H1 (cell line): Measurements from ENCODE around the gene KIR2DL1. TPM values are rescaled to one million over a fixed set of nuclear protein-coding genes. Genes with fewer than 3 reads are reported as not detected.

Experiments used
- CTCF ChIA-PET: fragments of 300-600 bp; sonication (Branson Sonifier 250); formaldehyde crosslinking; loops from one replicate; lab custom pipeline; 2021; ENCODE audit not compliant: partially characterized antibody; lab: Charles Lee
- POLR2A ChIA-PET: fragments of 300-600 bp; sonication (Branson Sonifier 250); formaldehyde crosslinking; loops from one replicate; lab custom pipeline; 2021; ENCODE audit warnings: inconsistent platforms; ENCODE audit not compliant: partially characterized antibody; lab: Charles Lee
- DNase-seq, 2 experiments: peaks; one replicate each; pipeline versions ENCODE4 v3.0.0 to v3.0.0-alpha.2; 2010 to 2022; ENCODE audit warnings: low spot score in 2 of 2, low read depth in 1 of 2, mixed read lengths in 1 of 2
- FAIRE-seq: peaks from 2 replicates; lab custom pipeline; 2011; peaks lifted over from hg19 to GRCh38; lab: Jason Lieb, UNC
- H2AFZ ChIP-seq: 2 replicates; pipeline ENCODE4 v1.8.1; 2012; ENCODE audit warnings: low read length, inconsistent platforms
- H2AK5ac ChIP-seq: 2 replicates; pipeline ENCODE4 v1.6.1; 2013; ENCODE audit warnings: low read depth, low read length
- H2BK120ac ChIP-seq: replicated peaks from 2 replicates; pipeline ENCODE3; 2013; ENCODE audit warnings: low read depth, low read length, inconsistent platforms
- H2BK12ac ChIP-seq: 2 replicates; pipeline ENCODE4 v1.6.1; 2013; ENCODE audit warnings: low read depth, low read length
- H2BK15ac ChIP-seq: 2 replicates; pipeline ENCODE4 v1.6.1; 2013; ENCODE audit warnings: low read length
- H2BK20ac ChIP-seq: 2 replicates; pipeline ENCODE4 v1.6.1; 2013; ENCODE audit warnings: low read length
- H2BK5ac ChIP-seq: 2 replicates; pipeline ENCODE4 v1.6.1; 2013; ENCODE audit warnings: low read depth, low read length
- H3K14ac ChIP-seq: 2 replicates; pipeline ENCODE4 v1.6.1; 2013; ENCODE audit warnings: inconsistent platforms; ENCODE audit not compliant: insufficient read length
- H3K18ac ChIP-seq: 2 replicates; pipeline ENCODE4 v1.6.1; 2013; ENCODE audit warnings: low read length; ENCODE audit errors: extremely low read depth
- H3K23ac ChIP-seq: 2 replicates; pipeline ENCODE4 v1.6.1; 2013; ENCODE audit warnings: inconsistent platforms; ENCODE audit not compliant: insufficient read length
- H3K23me2 ChIP-seq: 2 replicates; pipeline ENCODE4 v1.6.1; 2013; ENCODE audit warnings: low read depth, low read length
- H3K27ac ChIP-seq: 2 replicates; pipeline ENCODE4 v1.6.1; 2011; ENCODE audit warnings: low read depth, low read length, inconsistent platforms
- H3K27me3 ChIP-seq, 4 experiments: replicated peaks in 1 of 4; 1 replicate in 1 of 4; 2 replicates in 3 of 4; pipeline versions ENCODE4 v1.6.1 to v1.8.1; 2011 to 2013; ENCODE audit warnings: low read length in 3 of 4, mild to moderate bottlenecking in 3 of 4, inconsistent platforms in 2 of 4, mixed read lengths in 2 of 4, moderate library complexity in 1 of 4; ENCODE audit not compliant: control insufficient read depth in 3 of 4, insufficient read depth in 3 of 4; ENCODE audit errors: extremely low read depth in 1 of 4
- H3K36me3 ChIP-seq, 4 experiments: 2 replicates each; pipeline versions ENCODE4 v1.6.1 to v1.8.1; 2011 to 2013; ENCODE audit warnings: mild to moderate bottlenecking in 4 of 4, low read length in 3 of 4, moderate library complexity in 2 of 4, control low read depth in 1 of 4, inconsistent platforms in 1 of 4; ENCODE audit not compliant: insufficient read depth in 4 of 4, control insufficient read depth in 2 of 4
- H3K4ac ChIP-seq: replicated peaks from 2 replicates; pipeline ENCODE3; 2013; ENCODE audit warnings: low read length, low read depth, mixed read lengths, inconsistent platforms; ENCODE audit not compliant: insufficient read length
- H3K4me1 ChIP-seq, 4 experiments: replicated peaks in 1 of 4; 1 replicate in 1 of 4; 2 replicates in 3 of 4; pipeline versions ENCODE4 v1.6.1 to v1.8.1; 2011 to 2013; ENCODE audit warnings: low read length in 3 of 4, inconsistent platforms in 2 of 4, mixed read lengths in 1 of 4; ENCODE audit not compliant: insufficient read depth in 4 of 4, control insufficient read depth in 3 of 4
- H3K4me2 ChIP-seq, 2 experiments: 2 replicates each; pipeline versions ENCODE4 v1.6.1 to v1.8.1; 2011 to 2013; ENCODE audit warnings: low read depth in 2 of 2, low read length in 2 of 2, control low read depth in 1 of 2, inconsistent platforms in 1 of 2, mild to moderate bottlenecking in 1 of 2; ENCODE audit not compliant: insufficient read depth in 1 of 2
- H3K4me3 ChIP-seq, 4 experiments: fragments of 200-600, 300-600 bp in 1 of 4; sonication (generic), shearing (Covaris generic), sonication (Bioruptor Twin) in 1 of 4; 2 replicates each; pipeline versions ENCODE4 v1.5.1 to v1.8.1; 2011 to 2016; ENCODE audit warnings: low read length in 4 of 4, low read depth in 3 of 4, control low read depth in 2 of 4, inconsistent platforms in 2 of 4, mild to moderate bottlenecking in 2 of 4, mixed read lengths in 1 of 4, moderate library complexity in 1 of 4; ENCODE audit not compliant: insufficient read depth in 2 of 4; ENCODE audit errors: extremely low read depth in 1 of 4
- H3K56ac ChIP-seq: replicated peaks from 2 replicates; pipeline ENCODE3; 2013; ENCODE audit warnings: low read depth, mild to moderate bottlenecking, mixed read lengths, low read length, inconsistent platforms; ENCODE audit not compliant: insufficient read length
- H3K79me1 ChIP-seq: 2 replicates; pipeline ENCODE4 v1.6.1; 2013; ENCODE audit warnings: low read depth, low read length, control low read depth
- H3K79me2 ChIP-seq, 2 experiments: 2 replicates each; pipeline versions ENCODE4 v1.6.1 to v1.8.1; 2012 to 2013; ENCODE audit warnings: low read length in 2 of 2, mild to moderate bottlenecking in 2 of 2, inconsistent platforms in 1 of 2; ENCODE audit not compliant: insufficient read depth in 2 of 2, control insufficient read depth in 1 of 2
- H3K9ac ChIP-seq, 4 experiments: replicated peaks in 1 of 4; 1 replicate in 1 of 4; 2 replicates in 3 of 4; pipeline versions ENCODE4 v1.6.1 to v1.8.1; 2011 to 2013; ENCODE audit warnings: low read depth in 3 of 4, low read length in 3 of 4, control low read depth in 2 of 4, mild to moderate bottlenecking in 2 of 4, moderate library complexity in 2 of 4, inconsistent platforms in 1 of 4; ENCODE audit errors: extremely low read depth in 1 of 4
- H3K9me3 ChIP-seq, 2 experiments: 2 replicates each; pipeline versions ENCODE4 v1.6.1 to v1.8.1; 2012 to 2013; ENCODE audit warnings: mild to moderate bottlenecking in 2 of 2, moderate library complexity in 2 of 2, control low read depth in 1 of 2, inconsistent platforms in 1 of 2, low read depth in 1 of 2, low read length in 1 of 2, mixed read lengths in 1 of 2; ENCODE audit not compliant: insufficient read depth in 2 of 2
- H4K20me1 ChIP-seq, 2 experiments: replicated peaks in 1 of 2; 2 replicates each; pipeline versions ENCODE3 to v1.8.1; 2011 to 2013; ENCODE audit warnings: inconsistent platforms in 2 of 2, low read length in 2 of 2, mild to moderate bottlenecking in 1 of 2; ENCODE audit not compliant: insufficient read depth in 2 of 2, control insufficient read depth in 1 of 2
- H4K5ac ChIP-seq: 2 replicates; pipeline ENCODE4 v1.6.1; 2013; ENCODE audit warnings: low read length, low read depth, mixed read lengths, inconsistent platforms; ENCODE audit not compliant: insufficient read length
- H4K8ac ChIP-seq: 2 replicates; pipeline ENCODE4 v1.8.0; 2013; ENCODE audit warnings: mild to moderate bottlenecking, moderate library complexity, low read length, inconsistent platforms; ENCODE audit not compliant: insufficient read depth; ENCODE audit errors: extremely low read depth
- H4K91ac ChIP-seq: replicated peaks from 2 replicates; pipeline ENCODE3; 2013; ENCODE audit warnings: low read length, mixed read lengths, inconsistent platforms; ENCODE audit not compliant: insufficient read length
- ASH2L ChIP-seq: fragments of 200-600, 300-600 bp; sonication (generic); IDR thresholded peaks from one replicate; pipeline ENCODE4 v1.7.1; 2017; ENCODE audit warnings: low read length
- ATF3 ChIP-seq: IDR thresholded peaks from 2 replicates; pipeline ENCODE4 v1.6.1; 2011; ENCODE audit warnings: low read depth, mild to moderate bottlenecking, low read length; ENCODE audit not compliant: insufficient read depth
- CHD1 ChIP-seq: IDR thresholded peaks from 2 replicates; pipeline ENCODE4 v1.6.1; 2012; ENCODE audit warnings: low read depth, low read length, improper control_type of control experiment
- CREB1 ChIP-seq: IDR thresholded peaks from 2 replicates; pipeline ENCODE4 v1.6.1; 2012; ENCODE audit warnings: inconsistent platforms
- KDM5A ChIP-seq: fragments of 200-600 bp; IDR thresholded peaks from 2 replicates; pipeline ENCODE4 v1.7.1; 2012; ENCODE audit warnings: mild to moderate bottlenecking, low read length, inconsistent platforms, mixed read lengths
- RAD21 ChIP-seq, 2 experiments: IDR thresholded peaks in 1 of 2; conservative IDR thresholded peaks in 1 of 2; 2 replicates each; pipeline ENCODE4 v1.6.1; 2011; ENCODE audit warnings: low read depth in 2 of 2, low read length in 2 of 2, improper control_type of control experiment in 1 of 2, inconsistent platforms in 1 of 2, mild to moderate bottlenecking in 1 of 2, moderate library complexity in 1 of 2
- SIRT6 ChIP-seq: IDR thresholded peaks from one replicate; pipeline ENCODE4 v1.7.1; 2012; ENCODE audit warnings: low read length, inconsistent platforms
- whole genome bisulfite sequencing, 2 experiments: shearing (Covaris generic) in 1 of 2; methylation state at CpG; one replicate each; pipeline versions ENCODE4 v1.1.6 to v1.1.7; 2013 to 2015; ENCODE audit warnings: low lambda C conversion rate in 2 of 2, mixed read lengths in 2 of 2, inconsistent platforms in 1 of 2, low coverage in 1 of 2, missing lambda C conversion rate in 1 of 2; ENCODE audit not compliant: insufficient replicate concordance in 2 of 2, insufficient coverage in 1 of 2, insufficient read length in 1 of 2; ENCODE audit errors: extremely low coverage in 1 of 2, missing lambda C conversion rate in 1 of 2; 5-methylcytosine and 5-hydroxymethylcytosine counted together
- polyA plus RNA-seq, 7 experiments: library from polyadenylated mRNA; depleted of rRNA in 3 of 7; stranded (reverse) in 5 of 7; unstranded in 2 of 7; fragments of >200 nt in 5 of 7; fragments of 200-250 nt in 2 of 7; gene quantifications; 1 replicate in 5 of 7; 2 replicates in 1 of 7; 4 replicates in 1 of 7; pipeline versions ENCODE4 v1.2.1 to v1.2.3, GENCODE V29; 2011 to 2013; ENCODE audit warnings: missing spikeins in 2 of 7, mixed read lengths in 2 of 7
- total RNA-seq: library from RNA; stranded (reverse); fragmentation: NEBNext Ultra II Directional; extraction: Animal tissue kit (Norgen Biotek cat#: 25700); gene quantifications from 2 replicates; pipeline ENCODE4 v1.2.1, GENCODE V29; 2021

The KIR2DL1 gene
- total and polyA plus RNA-seq, 2 of the 8 experiments (the other 6 are each of a cell fraction or from before 2014, with no cell fraction given): not detected

- Histone ChIP-seq H3K27me3 (no peaks in the 10 kb centered on the region), H2BK12ac (no peak overlapping the region), H3K18ac (no peak overlapping the region), H3K9ac (no peak overlapping the region), H3K79me2 (no peaks in the 10 kb centered on the region), H2AK5ac (no peak overlapping the region), H4K5ac (no peak overlapping the region)
- TF ChIP-seq CREB1 (no peak), ASH2L (no peak), KDM5A (no peak), ATF3 (no peak), CHD1 (no peak), RAD21 (IDR thresholded peaks at IDR 0.05 in 1 of 2, conservative IDR thresholded peaks at IDR 0.05 in 1 of 2; ENCODE audit: low read depth in 2 of 2, low read length in 2 of 2) (no peak), SIRT6 (no peak)
- TF ChIP-seq, all 59 proteins: peak for 0
- Histone ChIP-seq H2BK20ac (no peak overlapping the region), H3K23ac (no peak overlapping the region), H3K56ac (no peak overlapping the region), H4K8ac (no peak overlapping the region), H3K4me3 (no peak overlapping the region), H2AFZ (no peak overlapping the region), H4K20me1 (no peaks in the 10 kb centered on the region), H4K91ac (no peak overlapping the region), H3K14ac (no peak overlapping the region), H3K9me3 (peaks cover 36 to 81% of the 10 kb centered on the region in 2 experiments; a peak in 3 of 4 replicates), H3K23me2 (no peaks in the 10 kb centered on the region), H3K4me2 (no peak overlapping the region), H2BK120ac (no peak overlapping the region), H3K36me3 (no peaks in the 10 kb centered on the region), H3K79me1 (no peaks in the 10 kb centered on the region), H2BK15ac (no peak overlapping the region), H3K4me1 (no peaks in the 10 kb centered on the region), H3K4ac (no peak overlapping the region), H2BK5ac (no peak overlapping the region), H3K27ac (no peak overlapping the region)
- DNase-seq (no peak), FAIRE-seq (no peak)
- POLR2A ChIA-PET: no interaction called here
- CTCF ChIA-PET: no interaction called here
- WGBS, 2 experiments: 79% methylated on average over 1 of the region's 1 CpG; no CpG with 5 or more reads in 1 of the 2 experiments
Observed at GRCh38 chr19:54738715-54739114, 30.9 kb upstream of the KIR2DL1 start.
